Astrocyte of the cerebellum (primary cell): ENCODE data around the gene PRELID3B.
"Not testable (repeated sequence)": the region's sequence is repeated elsewhere in the genome, so short reads cannot be mapped to it uniquely, and the experiment has no call there.

Experiments
- DNase-seq: peaks from one replicate; pipeline ENCODE4 v3.0.0-alpha.2; 2011; ENCODE audit warnings: low read depth
- H3K4me3 ChIP-seq: 2 replicates; pipeline ENCODE4 v1.5.1; 2011; ENCODE audit warnings: mild to moderate bottlenecking, low read depth, low read length, moderate library complexity
- CTCF ChIP-seq: IDR thresholded peaks from 2 replicates; pipeline ENCODE4 v1.5.1; 2012; ENCODE audit warnings: low read length, low read depth, moderate library complexity, mild to moderate bottlenecking; ENCODE audit errors: missing control alignments
- in situ Hi-C: cut with HindIII; loops from 2 replicates; pipeline ENCODE4 v1.10.0; 2017; ENCODE audit warnings: low sequenced_read_pairs

The PRELID3B gene

GRCh38 chr20:59013959-59014608, 28.5 kb downstream of the PRELID3B start:
- no peak for DNase-seq
- H3K4me3 ChIP-seq: no peak overlapping the region
- no peak for TF ChIP-seq CTCF
- in situ Hi-C loops: no loop called here

GRCh38 chr20:59013031-59013951, 29.3 kb downstream of the PRELID3B start:
- no peak for TF ChIP-seq CTCF
- no peak for DNase-seq
- no peak overlapping the region for H3K4me3 ChIP-seq
- in situ Hi-C loops: no loop called here

DNA sequence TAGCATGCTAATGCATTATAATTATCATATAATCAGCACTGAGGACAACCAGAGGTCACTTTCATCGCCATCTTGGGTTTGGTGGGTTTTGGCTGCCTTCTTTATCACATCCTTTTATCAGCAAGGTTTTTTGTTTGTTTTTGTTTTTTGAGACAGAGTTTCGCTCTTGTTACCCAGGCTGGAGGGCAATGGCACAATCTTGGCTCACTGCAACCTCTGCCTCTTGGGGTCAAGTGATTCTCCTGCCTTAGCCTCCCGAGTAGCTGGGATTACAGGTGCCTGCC, 30.8 kb downstream of the PRELID3B start:
- in situ Hi-C loops, DNase-seq, H3K4me3 ChIP-seq: not testable (repeated sequence)

- in situ Hi-C loops: no loop called here
- no peak for TF ChIP-seq CTCF
- H3K4me3 ChIP-seq: no peak overlapping the region
- peak; percentile 89 for DNase-seq
These were observed 31.4 kb downstream of the PRELID3B start for GRCh38 chr20:59010995-59011873.

GRCh38 chr20:59010321-59010994, 32.1 kb downstream of the PRELID3B start:
- no peak for DNase-seq
- H3K4me3 ChIP-seq: no peak overlapping the region
- no peak for TF ChIP-seq CTCF
- in situ Hi-C loops: no loop called here

DNA sequence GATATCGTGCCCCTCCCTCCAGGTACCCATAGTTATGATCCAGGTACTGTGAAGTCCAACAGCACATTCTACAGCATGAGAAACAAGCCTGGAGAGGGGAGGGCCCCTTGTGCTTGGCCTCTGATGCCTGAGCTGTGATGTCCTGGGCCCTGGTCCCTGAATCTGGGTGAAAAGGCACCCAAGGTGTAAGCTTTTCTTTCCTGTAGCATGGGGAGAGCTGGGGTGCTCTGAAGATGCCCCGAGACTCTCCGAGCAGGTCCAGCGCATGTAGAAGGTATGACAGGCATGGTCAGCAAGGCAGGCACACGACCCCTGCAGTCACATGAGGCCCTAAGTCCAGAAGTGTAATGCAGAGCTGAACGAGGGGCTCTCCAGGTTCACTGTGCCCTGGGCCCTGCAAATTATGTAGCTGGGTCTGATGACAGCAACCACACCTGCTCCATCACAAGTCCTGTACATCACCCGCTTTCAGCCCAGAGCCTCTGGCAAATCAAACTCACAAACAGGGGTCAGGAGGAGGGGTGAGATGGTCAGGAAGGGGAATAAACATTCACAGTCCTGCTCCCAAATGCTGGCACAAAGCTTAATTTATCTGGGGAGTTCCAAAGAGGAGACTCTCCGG, 33.8 kb downstream of the PRELID3B start:
- no peak for DNase-seq
- in situ Hi-C loops: loop anchor here (5.0 kb wide), 1 partner anchor 203 kb away; no protein-coding TSS in a partner anchor
- no peak for TF ChIP-seq CTCF
- no peak overlapping the region for H3K4me3 ChIP-seq
